Measurements from ENCODE around the gene MYOZ2.

DNA sequence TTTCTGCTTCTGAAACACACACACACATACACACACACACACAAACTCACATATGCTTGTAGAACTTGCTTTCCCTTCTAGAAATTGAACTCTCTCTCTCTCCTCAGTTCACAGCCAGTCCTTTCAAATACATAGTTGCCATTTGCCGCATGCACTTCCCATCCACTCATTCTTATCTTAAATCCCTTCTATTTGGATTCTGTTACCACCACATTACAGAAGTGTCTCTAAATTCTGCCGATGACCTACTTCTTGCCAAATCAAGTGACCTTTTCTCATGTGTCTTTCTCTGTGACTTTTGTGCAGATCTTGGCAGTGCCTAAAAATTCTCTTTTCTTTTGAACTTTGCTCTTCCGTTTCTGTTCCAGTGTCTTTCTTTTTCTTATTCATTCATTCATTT lies 7.5 kb upstream of the MYOZ2 start:
- TF ChIP-seq, protein P1, sequence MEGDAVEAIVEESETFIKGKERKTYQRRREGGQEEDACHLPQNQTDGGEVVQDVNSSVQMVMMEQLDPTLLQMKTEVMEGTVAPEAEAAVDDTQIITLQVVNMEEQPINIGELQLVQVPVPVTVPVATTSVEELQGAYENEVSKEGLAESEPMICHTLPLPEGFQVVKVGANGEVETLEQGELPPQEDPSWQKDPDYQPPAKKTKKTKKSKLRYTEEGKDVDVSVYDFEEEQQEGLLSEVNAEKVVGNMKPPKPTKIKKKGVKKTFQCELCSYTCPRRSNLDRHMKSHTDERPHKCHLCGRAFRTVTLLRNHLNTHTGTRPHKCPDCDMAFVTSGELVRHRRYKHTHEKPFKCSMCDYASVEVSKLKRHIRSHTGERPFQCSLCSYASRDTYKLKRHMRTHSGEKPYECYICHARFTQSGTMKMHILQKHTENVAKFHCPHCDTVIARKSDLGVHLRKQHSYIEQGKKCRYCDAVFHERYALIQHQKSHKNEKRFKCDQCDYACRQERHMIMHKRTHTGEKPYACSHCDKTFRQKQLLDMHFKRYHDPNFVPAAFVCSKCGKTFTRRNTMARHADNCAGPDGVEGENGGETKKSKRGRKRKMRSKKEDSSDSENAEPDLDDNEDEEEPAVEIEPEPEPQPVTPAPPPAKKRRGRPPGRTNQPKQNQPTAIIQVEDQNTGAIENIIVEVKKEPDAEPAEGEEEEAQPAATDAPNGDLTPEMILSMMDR (IDR thresholded peaks at IDR 0.05), result no peak
- TF ChIP-seq POLR2A (IDR thresholded peaks at IDR 0.05), result no peak
